ENCODE data around the gene TMEM200A. TPM values are rescaled to one million over a fixed set of nuclear protein-coding genes. Genes with fewer than 3 reads are reported as not detected.

Gene TMEM200A
- total and polyA plus RNA-seq, 10 of the 15 experiments (the other 5 are each of a cell fraction or from before 2014, with no cell fraction given), result 5.5 to 12.4 (median 9.6) TPM

DNA sequence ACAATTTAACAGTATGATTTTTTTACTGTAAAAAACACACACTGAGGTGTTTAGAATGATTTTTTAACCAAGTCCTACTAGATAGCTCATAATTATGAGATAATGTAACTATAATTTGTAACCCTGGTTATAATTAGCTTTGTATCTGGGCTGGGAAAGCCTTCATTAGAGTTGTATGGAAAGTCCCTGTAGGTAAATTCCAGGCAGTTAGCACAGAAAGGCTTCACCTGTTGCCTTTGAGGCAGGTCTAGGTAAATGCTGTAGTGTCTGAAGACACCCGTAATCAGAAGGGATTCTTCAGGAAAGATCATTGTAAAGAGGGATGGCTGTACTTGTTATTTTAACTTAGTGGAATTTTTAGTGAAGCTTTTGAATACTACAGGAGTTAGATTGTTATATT lies 1.9 kb downstream of the TMEM200A start:
- Histone ChIP-seq H3K36me3 (ENCODE audit: control insufficient read depth in 2 of 2, insufficient read depth in 2 of 2, low read length in 1 of 2) (no peaks in the 10 kb centered on the region), H3K27ac (ENCODE audit: control insufficient read depth, insufficient read depth) (no peak overlapping the region), H3K4me3 (no peak overlapping the region), H3K79me2 (ENCODE audit: control insufficient read depth, insufficient read depth, low read length) (no peaks in the 10 kb centered on the region), H3K9me3 (replicated peaks; ENCODE audit: control insufficient read depth, insufficient read depth, low read length) (no peaks in the 10 kb centered on the region), H4K20me1 (ENCODE audit: control insufficient read depth, insufficient read depth) (no peaks in the 10 kb centered on the region), H3K27me3 (replicated peaks in 1 of 2; ENCODE audit: control insufficient read depth in 2 of 2, insufficient read depth in 2 of 2, low read length in 1 of 2) (peaks cover 0 to 7% of the 10 kb centered on the region in 2 experiments; a peak in 1 of 4 replicates), H3K9ac (ENCODE audit: control insufficient read depth, insufficient read depth, low read length) (no peak overlapping the region), H3K4me1 (ENCODE audit: control insufficient read depth, insufficient read depth, low read length) (no peaks in the 10 kb centered on the region), H3K4me2 (ENCODE audit: control insufficient read depth, insufficient read depth) (no peak overlapping the region), H2AFZ (ENCODE audit: control insufficient read depth, low read depth, low read length) (no peak overlapping the region)
- intact Hi-C loops (cut with micrococcal nuclease; ENCODE audit: unreplicated experiment), result loop anchor here (5.0 kb wide), 1 partner anchor 150 kb away; no protein-coding TSS in a partner anchor
- ATAC-seq, result peak; percentile 18
- in situ Hi-C loops (cut with MboI), result no loop called here
- 0% methylated on average over 1 of the region's 1 CpG for WGBS (ENCODE audit: insufficient coverage, insufficient replicate concordance, low lambda C conversion rate, missing lambda C conversion rate)
- ChIA-PET POLR2A (interaction anchor here (0.7 to 2.0 kb wide), 5 partner anchors 9 to 330 kb away, joined by 3 to 6 read pairs (median 4); no protein-coding TSS in a partner anchor), RAD21 (ENCODE audit: unreplicated experiment) (interaction anchor here (0.9 to 7.4 kb wide), 19 partner anchors 13 to 475 kb away, joined by 3 to 57 read pairs (median 4); no protein-coding TSS in a partner anchor), CTCF (interaction anchor here (0.8 to 4.1 kb wide), 12 partner anchors 12 to 330 kb away, joined by 3 to 32 read pairs (median 4); no protein-coding TSS in a partner anchor), SMC1A (ENCODE audit: uncharacterized antibody, unreplicated experiment) (interaction anchor here (0.6 to 3.4 kb wide), 27 partner anchors 9 to 876 kb away, joined by 3 to 18 read pairs (median 5); no protein-coding TSS in a partner anchor)
- TF ChIP-seq, protein P1, sequence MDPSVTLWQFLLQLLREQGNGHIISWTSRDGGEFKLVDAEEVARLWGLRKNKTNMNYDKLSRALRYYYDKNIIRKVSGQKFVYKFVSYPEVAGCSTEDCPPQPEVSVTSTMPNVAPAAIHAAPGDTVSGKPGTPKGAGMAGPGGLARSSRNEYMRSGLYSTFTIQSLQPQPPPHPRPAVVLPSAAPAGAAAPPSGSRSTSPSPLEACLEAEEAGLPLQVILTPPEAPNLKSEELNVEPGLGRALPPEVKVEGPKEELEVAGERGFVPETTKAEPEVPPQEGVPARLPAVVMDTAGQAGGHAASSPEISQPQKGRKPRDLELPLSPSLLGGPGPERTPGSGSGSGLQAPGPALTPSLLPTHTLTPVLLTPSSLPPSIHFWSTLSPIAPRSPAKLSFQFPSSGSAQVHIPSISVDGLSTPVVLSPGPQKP (IDR thresholded peaks at IDR 0.05; ENCODE audit: low read depth, low read length), result no peak
- no peak for TF ChIP-seq BMI1 (IDR thresholded peaks at IDR 0.05; ENCODE audit: borderline replicate concordance)
- TF ChIP-seq ZNF622 (IDR thresholded peaks at IDR 0.05), result no peak
- no peak for TF ChIP-seq ETV6 (conservative IDR thresholded peaks at IDR 0.05 in 1 of 2, IDR thresholded peaks at IDR 0.05 in 1 of 2; ENCODE audit: borderline replicate concordance in 1 of 2, low read depth in 1 of 2)
- TF ChIP-seq, protein P2, sequence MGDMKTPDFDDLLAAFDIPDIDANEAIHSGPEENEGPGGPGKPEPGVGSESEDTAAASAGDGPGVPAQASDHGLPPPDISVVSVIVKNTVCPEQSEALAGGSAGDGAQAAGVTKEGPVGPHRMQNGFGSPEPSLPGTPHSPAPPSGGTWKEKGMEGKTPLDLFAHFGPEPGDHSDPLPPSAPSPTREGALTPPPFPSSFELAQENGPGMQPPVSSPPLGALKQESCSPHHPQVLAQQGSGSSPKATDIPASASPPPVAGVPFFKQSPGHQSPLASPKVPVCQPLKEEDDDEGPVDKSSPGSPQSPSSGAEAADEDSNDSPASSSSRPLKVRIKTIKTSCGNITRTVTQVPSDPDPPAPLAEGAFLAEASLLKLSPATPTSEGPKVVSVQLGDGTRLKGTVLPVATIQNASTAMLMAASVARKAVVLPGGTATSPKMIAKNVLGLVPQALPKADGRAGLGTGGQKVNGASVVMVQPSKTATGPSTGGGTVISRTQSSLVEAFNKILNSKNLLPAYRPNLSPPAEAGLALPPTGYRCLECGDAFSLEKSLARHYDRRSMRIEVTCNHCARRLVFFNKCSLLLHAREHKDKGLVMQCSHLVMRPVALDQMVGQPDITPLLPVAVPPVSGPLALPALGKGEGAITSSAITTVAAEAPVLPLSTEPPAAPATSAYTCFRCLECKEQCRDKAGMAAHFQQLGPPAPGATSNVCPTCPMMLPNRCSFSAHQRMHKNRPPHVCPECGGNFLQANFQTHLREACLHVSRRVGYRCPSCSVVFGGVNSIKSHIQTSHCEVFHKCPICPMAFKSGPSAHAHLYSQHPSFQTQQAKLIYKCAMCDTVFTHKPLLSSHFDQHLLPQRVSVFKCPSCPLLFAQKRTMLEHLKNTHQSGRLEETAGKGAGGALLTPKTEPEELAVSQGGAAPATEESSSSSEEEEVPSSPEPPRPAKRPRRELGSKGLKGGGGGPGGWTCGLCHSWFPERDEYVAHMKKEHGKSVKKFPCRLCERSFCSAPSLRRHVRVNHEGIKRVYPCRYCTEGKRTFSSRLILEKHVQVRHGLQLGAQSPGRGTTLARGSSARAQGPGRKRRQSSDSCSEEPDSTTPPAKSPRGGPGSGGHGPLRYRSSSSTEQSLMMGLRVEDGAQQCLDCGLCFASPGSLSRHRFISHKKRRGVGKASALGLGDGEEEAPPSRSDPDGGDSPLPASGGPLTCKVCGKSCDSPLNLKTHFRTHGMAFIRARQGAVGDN (IDR thresholded peaks at IDR 0.05), result no peak
- peak; percentile 58; the same call in 1 of the 2 replicates for TF ChIP-seq RELB (IDR thresholded peaks at IDR 0.05; ENCODE audit: low read depth)
- TF ChIP-seq MTA2 (IDR thresholded peaks at IDR 0.05; ENCODE audit: low read depth), result peak; percentile 66
- no TSS peak for BruUV-seq (replicated peaks)
- FAIRE-seq, result no peak
- DNase-seq (ENCODE audit: low read depth, low spot score), result no peak
